OCI-LY1 (cell line): Measurements from ENCODE around the gene NLN.

Experiments used
- EZH2 ChIP-seq: fragments of 200-600 bp; sonication (generic), shearing (Covaris generic); IDR thresholded peaks from 2 replicates; pipeline ENCODE4 v1.8.0; 2017; ENCODE audit warnings: borderline replicate concordance, mixed run types, mild to moderate bottlenecking, antibody characterized with exemption, low read length, moderate library complexity, mixed read lengths
- TF ChIP-seq, protein P1 (sequence below): fragments of 200-600 bp; sonication (generic), shearing (Covaris generic); IDR thresholded peaks from 2 replicates; pipeline ENCODE4 v1.5.1; 2017; ENCODE audit warnings: mild to moderate bottlenecking, antibody characterized with exemption, low read length, moderate library complexity, mixed read lengths

DNA sequence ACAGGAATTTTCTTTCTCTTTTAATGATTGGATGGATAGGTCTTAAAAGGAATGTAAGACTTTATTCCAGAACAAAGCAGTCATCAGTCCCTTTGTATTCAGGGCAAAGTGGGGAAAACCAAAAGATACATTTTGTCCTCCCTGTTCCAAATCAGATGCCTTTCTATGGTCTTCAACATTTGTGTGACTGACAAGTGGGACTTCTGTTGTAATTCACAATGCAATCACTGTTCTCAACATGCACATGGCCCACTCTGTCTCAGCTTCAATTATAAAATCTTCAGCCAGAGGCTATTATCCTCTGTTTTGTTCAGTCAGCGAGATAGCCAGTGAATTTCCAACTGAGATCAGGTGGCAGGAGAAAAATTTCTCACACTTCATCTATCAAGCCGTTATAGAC is 108.9 kb downstream of the NLN start:
- TF ChIP-seq, protein P1, sequence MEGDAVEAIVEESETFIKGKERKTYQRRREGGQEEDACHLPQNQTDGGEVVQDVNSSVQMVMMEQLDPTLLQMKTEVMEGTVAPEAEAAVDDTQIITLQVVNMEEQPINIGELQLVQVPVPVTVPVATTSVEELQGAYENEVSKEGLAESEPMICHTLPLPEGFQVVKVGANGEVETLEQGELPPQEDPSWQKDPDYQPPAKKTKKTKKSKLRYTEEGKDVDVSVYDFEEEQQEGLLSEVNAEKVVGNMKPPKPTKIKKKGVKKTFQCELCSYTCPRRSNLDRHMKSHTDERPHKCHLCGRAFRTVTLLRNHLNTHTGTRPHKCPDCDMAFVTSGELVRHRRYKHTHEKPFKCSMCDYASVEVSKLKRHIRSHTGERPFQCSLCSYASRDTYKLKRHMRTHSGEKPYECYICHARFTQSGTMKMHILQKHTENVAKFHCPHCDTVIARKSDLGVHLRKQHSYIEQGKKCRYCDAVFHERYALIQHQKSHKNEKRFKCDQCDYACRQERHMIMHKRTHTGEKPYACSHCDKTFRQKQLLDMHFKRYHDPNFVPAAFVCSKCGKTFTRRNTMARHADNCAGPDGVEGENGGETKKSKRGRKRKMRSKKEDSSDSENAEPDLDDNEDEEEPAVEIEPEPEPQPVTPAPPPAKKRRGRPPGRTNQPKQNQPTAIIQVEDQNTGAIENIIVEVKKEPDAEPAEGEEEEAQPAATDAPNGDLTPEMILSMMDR = no peak
- TF ChIP-seq EZH2 = no peak
